IMR-90 (cell line): ENCODE data around the gene GSTK1. TPM values are rescaled to one million over a fixed set of nuclear protein-coding genes. Genes with fewer than 3 reads are reported as not detected.

Source experiments
- ATAC-seq: fragments of 200-7000 bp; cut with Tn5 transposase; 2 replicates; pipeline ENCODE4 v1.9.1; 2020; ENCODE audit warnings: low read depth, mild to moderate bottlenecking, moderate library complexity
- BruUV-seq: library from RNA; stranded (reverse); fragments of 400-500 nt; replicated peaks from 2 replicates; lab custom pipeline; 2021; lab: Mats Ljungman, UMichigan
- CTCF ChIA-PET: fragments of 300-600 bp; formaldehyde crosslinking; extraction: SDS; loops from one replicate; lab custom pipeline; 2021; ENCODE audit warnings: antibody characterized with exemption; lab: Yijun Ruan, JAX
- POLR2A ChIA-PET: fragments of 300-600 bp; sonication (Branson Sonifier 250); formaldehyde crosslinking; loops from one replicate; lab custom pipeline; 2022; ENCODE audit warnings: antibody characterized with exemption; ENCODE audit not compliant: unreplicated experiment; lab: Charles Lee
- DNase-seq: peaks from one replicate; pipeline ENCODE4 v3.0.0; 2013
- H2AFZ ChIP-seq: replicated peaks from 2 replicates; pipeline ENCODE3; 2013; ENCODE audit warnings: low read length, mild to moderate bottlenecking; ENCODE audit not compliant: poor library complexity
- H2AK5ac ChIP-seq: 2 replicates; pipeline ENCODE4 v1.6.1; 2013; ENCODE audit warnings: low read depth, low read length, inconsistent platforms
- H2AK9ac ChIP-seq: replicated peaks from 2 replicates; pipeline ENCODE3; 2013; ENCODE audit warnings: mild to moderate bottlenecking, low read depth, low read length, moderate library complexity; ENCODE audit not compliant: poor library complexity
- H2BK120ac ChIP-seq: 2 replicates; pipeline ENCODE4 v1.6.1; 2013; ENCODE audit warnings: low read depth, low read length, inconsistent platforms
- H2BK15ac ChIP-seq: 3 replicates; pipeline ENCODE4 v1.6.1; 2013; ENCODE audit warnings: low read depth, low read length, inconsistent platforms
- H2BK20ac ChIP-seq: 2 replicates; pipeline ENCODE4 v1.6.1; 2013; ENCODE audit warnings: low read depth, mild to moderate bottlenecking, inconsistent platforms, low read length, moderate library complexity
- H2BK5ac ChIP-seq: 2 replicates; pipeline ENCODE4 v1.6.1; 2013; ENCODE audit warnings: mild to moderate bottlenecking, low read depth, low read length, inconsistent platforms; ENCODE audit not compliant: poor library complexity, severe bottlenecking
- H3K14ac ChIP-seq: replicated peaks from 2 replicates; pipeline ENCODE4 v1.6.1; 2013; ENCODE audit warnings: low read depth, low read length, inconsistent platforms
- H3K18ac ChIP-seq: 2 replicates; pipeline ENCODE4 v1.6.1; 2013; ENCODE audit warnings: low read depth, low read length, control low read depth
- H3K23ac ChIP-seq: 2 replicates; pipeline ENCODE4 v1.6.1; 2013; ENCODE audit warnings: low read depth, low read length, inconsistent platforms
- H3K27ac ChIP-seq: 2 replicates; pipeline ENCODE4 v1.5.1; 2013; ENCODE audit warnings: mild to moderate bottlenecking, control low read depth, low read length; ENCODE audit not compliant: insufficient read depth
- H3K27me3 ChIP-seq: 2 replicates; pipeline ENCODE4 v1.6.1; 2013; ENCODE audit warnings: low read length; ENCODE audit not compliant: control insufficient read depth, insufficient read depth
- H3K36me3 ChIP-seq: 2 replicates; pipeline ENCODE4 v1.6.1; 2013; ENCODE audit warnings: low read length, mixed read lengths; ENCODE audit not compliant: control insufficient read depth, insufficient read depth
- H3K4ac ChIP-seq: 2 replicates; pipeline ENCODE4 v1.6.1; 2013; ENCODE audit warnings: low read depth, low read length, inconsistent platforms
- H3K4me1 ChIP-seq: 2 replicates; pipeline ENCODE4 v1.6.1; 2013; ENCODE audit warnings: low read length, mixed read lengths; ENCODE audit not compliant: control insufficient read depth, insufficient read depth
- H3K4me2 ChIP-seq: 2 replicates; pipeline ENCODE4 v1.6.1; 2013; ENCODE audit warnings: low read depth, mild to moderate bottlenecking, control low read depth, low read length, moderate library complexity
- H3K4me3 ChIP-seq: 2 replicates; pipeline ENCODE4 v1.5.1; 2013; ENCODE audit warnings: low read depth, mild to moderate bottlenecking, control low read depth, low read length, moderate library complexity; ENCODE audit not compliant: insufficient read depth
- H3K56ac ChIP-seq: 2 replicates; pipeline ENCODE4 v1.6.1; 2013; ENCODE audit warnings: low read length, inconsistent platforms; ENCODE audit not compliant: insufficient read depth; ENCODE audit errors: extremely low read depth
- H3K79me1 ChIP-seq, 2 experiments: 2 replicates each; pipeline ENCODE4 v1.6.1; 2013; ENCODE audit warnings: low read length in 2 of 2, inconsistent platforms in 1 of 2, low read depth in 1 of 2
- H3K9ac ChIP-seq: 2 replicates; pipeline ENCODE4 v1.6.1; 2013; ENCODE audit warnings: low read depth, low read length, control low read depth
- H3K9me1 ChIP-seq: 2 replicates; pipeline ENCODE4 v1.6.1; 2013; ENCODE audit warnings: low read length, inconsistent platforms; ENCODE audit not compliant: insufficient read depth
- H3K9me3 ChIP-seq: 2 replicates; pipeline ENCODE4 v1.6.1; 2013; ENCODE audit warnings: low read length; ENCODE audit not compliant: control insufficient read depth, insufficient read depth
- H4K20me1 ChIP-seq: 2 replicates; pipeline ENCODE4 v1.6.1; 2013; ENCODE audit warnings: low read length, inconsistent platforms; ENCODE audit not compliant: insufficient read depth
- H4K5ac ChIP-seq: 2 replicates; pipeline ENCODE4 v1.6.1; 2013; ENCODE audit warnings: mild to moderate bottlenecking, low read depth, low read length, control low read depth
- H4K8ac ChIP-seq, 2 experiments: 2 replicates each; pipeline ENCODE4 v1.6.1; 2013; ENCODE audit warnings: low read depth in 2 of 2, low read length in 2 of 2, control low read depth in 1 of 2, inconsistent platforms in 1 of 2
- H4K91ac ChIP-seq: 2 replicates; pipeline ENCODE4 v1.6.1; 2013; ENCODE audit warnings: low read depth, low read length, inconsistent platforms; ENCODE audit not compliant: insufficient read depth
- BHLHE40 ChIP-seq: fragments of 150-350 bp; IDR thresholded peaks from 2 replicates; pipeline ENCODE4 v1.6.1; 2016; ENCODE audit warnings: mild to moderate bottlenecking, low read depth, low read length
- CHD1 ChIP-seq: IDR thresholded peaks from 2 replicates; pipeline ENCODE4 v1.6.1; 2012; ENCODE audit warnings: low read depth, low read length, improper control_type of control experiment
- FOS ChIP-seq: fragments of 150-350 bp; IDR thresholded peaks from 2 replicates; pipeline ENCODE4 v1.6.1; 2016; ENCODE audit warnings: low read depth, low read length
- MAZ ChIP-seq: IDR thresholded peaks from 2 replicates; pipeline ENCODE4 v1.6.1; 2012; ENCODE audit warnings: low read depth, mild to moderate bottlenecking, low read length, improper control_type of control experiment, moderate library complexity, borderline replicate concordance
- POLR2A ChIP-seq: IDR thresholded peaks from 2 replicates; pipeline ENCODE4 v1.6.1; 2012; ENCODE audit warnings: mild to moderate bottlenecking, low read depth, low read length
- RCOR1 ChIP-seq: IDR thresholded peaks from 2 replicates; pipeline ENCODE4 v1.6.1; 2012; ENCODE audit warnings: mild to moderate bottlenecking, low read length, improper control_type of control experiment; ENCODE audit not compliant: insufficient replicate concordance
- WGBS, 2 experiments: methylation state at CpG; one replicate each; pipeline versions ENCODE4 v1.1.5 to v1.1.7; 2013; ENCODE audit warnings: missing lambda C conversion rate in 2 of 2; ENCODE audit not compliant: insufficient read length in 1 of 2; ENCODE audit errors: extremely low coverage in 2 of 2; 5-methylcytosine and 5-hydroxymethylcytosine counted together
- dilution Hi-C: fragments of 300-500 bp; cut with HindIII; formaldehyde crosslinking; loops from one replicate; pipeline ENCODE4 v1.14.3; 2018; ENCODE audit warnings: low sequenced_read_pairs; ENCODE audit not compliant: unreplicated experiment
- in situ Hi-C: fragments of 300-500 bp; cut with MboI; formaldehyde crosslinking; loops from 3 replicates; pipeline ENCODE4 v1.14.3; 2019; ENCODE audit warnings: low sequenced_read_pairs, inconsistent platforms, mixed read lengths
- intact Hi-C: fragments of 100-400 bp; cut with micrococcal nuclease; formaldehyde crosslinking; loops from 2 replicates; pipeline ENCODE4 v1.10.0; 2022
- polyA plus RNA-seq, 3 experiments: library from polyadenylated mRNA; depleted of rRNA; stranded (reverse); fragments of >200 nt; gene quantifications; 2 replicates each; pipeline ENCODE4 v1.2.3, GENCODE V29; 2012; ENCODE audit warnings: low replicate concordance in 1 of 3
- total RNA-seq: library from RNA; depleted of rRNA; stranded (reverse); fragments of >200 nt; gene quantifications from 2 replicates; pipeline ENCODE4 v1.2.3, GENCODE V29; 2012
- TF ChIP-seq, protein P1 (sequence below): fragments of 150-350 bp; IDR thresholded peaks from 2 replicates; pipeline ENCODE4 v1.6.1; 2016; ENCODE audit warnings: low read depth, mild to moderate bottlenecking, low read length, moderate library complexity, borderline replicate concordance

The GSTK1 gene
- total and polyA plus RNA-seq, 2 of the 4 experiments (the other 2 are of a cell fraction): 64.9 to 111 TPM

DNA sequence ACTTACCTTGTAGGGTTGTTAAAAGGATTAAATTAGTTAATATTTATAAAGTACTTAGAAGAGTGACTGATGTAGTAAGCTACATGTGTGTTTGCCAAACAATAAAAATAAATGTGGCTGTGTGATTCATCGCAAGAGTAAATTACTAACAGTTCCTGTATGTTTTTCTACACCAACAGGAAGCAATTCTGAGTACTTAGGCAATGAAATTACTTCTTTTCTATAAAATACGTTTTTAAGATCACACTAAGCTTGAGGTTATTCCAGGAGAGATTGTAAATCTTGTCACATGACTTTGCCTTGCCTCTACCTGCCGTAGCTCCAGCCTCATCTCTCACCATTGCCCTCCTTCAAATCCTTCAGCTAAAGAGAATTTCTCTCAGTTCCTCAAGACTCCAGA, 18.1 kb upstream of the GSTK1 start:
- no TSS peak for BruUV-seq
- Histone ChIP-seq H2BK120ac (no peak overlapping the region), H3K18ac (no peak overlapping the region), H4K91ac (no peak overlapping the region), H3K9me1 (no peaks in the 10 kb centered on the region), H4K20me1 (no peaks in the 10 kb centered on the region), H3K4me2 (no peak overlapping the region), H3K27ac (no peak overlapping the region), H2BK5ac (no peak overlapping the region), H4K8ac (no peak overlapping the region), H3K23ac (no peak overlapping the region), H3K9ac (no peak overlapping the region), H2AFZ (no peak overlapping the region), H3K36me3 (no peaks in the 10 kb centered on the region), H3K4me1 (0 out of 2 replicates have a peak, but pooled peaks cover 2% of the 10 kb centered on the region), H3K4me3 (no peak overlapping the region), H3K9me3 (no peaks in the 10 kb centered on the region), H2AK9ac (no peak overlapping the region), H2BK20ac (no peak overlapping the region), H3K27me3 (peaks cover 13% of the 10 kb centered on the region), H2AK5ac (no peak overlapping the region), H2BK15ac (no peak overlapping the region), H3K56ac (no peak overlapping the region), H3K79me1 (no peaks in the 10 kb centered on the region), H4K5ac (no peak overlapping the region), H3K4ac (no peak overlapping the region), H3K14ac (no peak overlapping the region)
- ChIA-PET CTCF (no interaction called here), POLR2A (no interaction called here)
- WGBS, 2 experiments: no CpG with 5 or more reads among the region's 3 CpGs
- peak; percentile 39 for DNase-seq
- dilution Hi-C loops: no loop called here
- in situ Hi-C loops: no loop called here
- ATAC-seq: no peak
- TF ChIP-seq POLR2A: no peak
- TF ChIP-seq, protein P1, sequence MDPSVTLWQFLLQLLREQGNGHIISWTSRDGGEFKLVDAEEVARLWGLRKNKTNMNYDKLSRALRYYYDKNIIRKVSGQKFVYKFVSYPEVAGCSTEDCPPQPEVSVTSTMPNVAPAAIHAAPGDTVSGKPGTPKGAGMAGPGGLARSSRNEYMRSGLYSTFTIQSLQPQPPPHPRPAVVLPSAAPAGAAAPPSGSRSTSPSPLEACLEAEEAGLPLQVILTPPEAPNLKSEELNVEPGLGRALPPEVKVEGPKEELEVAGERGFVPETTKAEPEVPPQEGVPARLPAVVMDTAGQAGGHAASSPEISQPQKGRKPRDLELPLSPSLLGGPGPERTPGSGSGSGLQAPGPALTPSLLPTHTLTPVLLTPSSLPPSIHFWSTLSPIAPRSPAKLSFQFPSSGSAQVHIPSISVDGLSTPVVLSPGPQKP: no peak
- no peak for TF ChIP-seq MAZ
- no peak for TF ChIP-seq BHLHE40
- no peak for TF ChIP-seq RCOR1
- TF ChIP-seq CHD1: no peak
- no peak for TF ChIP-seq FOS
- intact Hi-C loops: no loop called here
